ENCODE results near the gene LGALS8.
"Not testable (repeated sequence)": the region's sequence is repeated elsewhere in the genome, so short reads cannot be mapped to it uniquely, and the experiment has no call there.

Gene LGALS8

DNA sequence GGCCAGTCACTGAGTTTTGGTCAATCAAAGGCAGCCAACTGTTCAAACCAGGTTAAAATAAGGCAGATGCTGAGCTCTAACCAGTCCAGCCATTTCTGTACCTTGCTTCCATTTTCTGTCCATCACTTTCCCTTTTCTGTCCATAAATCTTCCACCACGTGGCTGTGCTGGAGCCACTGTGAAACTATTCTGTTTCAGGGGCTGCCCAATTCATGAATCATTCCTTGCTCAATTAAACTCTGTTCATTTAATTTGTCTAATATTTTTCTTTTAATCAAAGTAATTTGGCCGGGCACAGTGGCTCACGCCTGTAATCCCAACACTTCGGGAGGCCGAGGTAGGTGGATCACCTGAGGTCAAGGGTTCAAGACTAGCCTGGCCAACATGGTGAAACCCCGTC is 22.7 kb upstream of the LGALS8 start:
- Mint-ChIP-seq H3K27me3 (ENCODE audit: low read depth) (no peaks in the 10 kb centered on the region), H3K36me3 (ENCODE audit: low read depth) (no peaks in the 10 kb centered on the region), H3K4me3 (no peak overlapping the region), H3K27ac (no peak overlapping the region), H3K9me3 (no peaks in the 10 kb centered on the region), H3K4me1 (ENCODE audit: low read depth) (peaks cover 13% of the 10 kb centered on the region)

GRCh38 chr1:236502579-236502971 is 21.2 kb upstream of the LGALS8 start:
- H3K9me3 Mint-ChIP-seq = no peaks in the 10 kb centered on the region
- no peaks in the 10 kb centered on the region for H3K27me3 Mint-ChIP-seq (ENCODE audit: low read depth)
- no peaks in the 10 kb centered on the region for H3K36me3 Mint-ChIP-seq (ENCODE audit: low read depth)
- H3K4me3 Mint-ChIP-seq = peak overlapping the region; percentile 57
- H3K4me1 Mint-ChIP-seq (ENCODE audit: low read depth) = peaks cover 13% of the 10 kb centered on the region
- H3K27ac Mint-ChIP-seq = peak overlapping the region; percentile 68

DNA sequence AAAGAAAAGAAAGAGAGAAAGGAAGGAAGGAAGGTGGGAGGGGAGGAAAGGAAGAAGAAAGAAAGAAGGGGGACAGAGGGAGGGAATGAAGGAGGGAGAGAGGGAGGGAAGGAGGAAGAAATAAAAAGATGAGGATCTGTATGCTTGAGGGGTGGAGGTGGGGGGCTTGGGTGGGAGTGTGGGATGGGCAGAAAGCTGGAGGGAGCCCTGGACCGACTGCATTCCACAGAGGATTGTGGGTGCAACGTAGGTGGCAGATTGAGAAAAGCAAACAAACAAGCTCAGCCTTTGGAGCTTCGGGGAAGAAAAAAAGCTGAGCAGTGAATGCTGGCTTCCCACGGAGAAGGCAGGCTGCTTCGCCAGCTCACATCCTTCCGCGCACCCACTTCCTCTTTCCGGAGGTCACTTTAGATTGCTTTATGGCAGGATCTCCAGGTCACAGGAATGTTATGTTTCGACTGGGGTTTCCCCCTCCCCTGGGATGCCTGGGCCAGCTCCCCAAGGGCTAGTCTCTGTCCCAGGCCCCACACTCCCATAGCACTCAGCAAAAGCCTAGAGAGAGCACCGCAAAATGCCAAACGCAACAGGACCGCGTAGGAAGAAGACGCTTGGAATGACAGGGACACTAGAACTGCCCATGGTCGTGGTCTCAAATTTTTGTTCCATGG is 20.7 kb upstream of the LGALS8 start:
- peak overlapping the region; percentile 68 for H3K27ac Mint-ChIP-seq
- H3K4me3 Mint-ChIP-seq = peak overlapping the region; percentile 57
- H3K27me3 Mint-ChIP-seq (ENCODE audit: low read depth) = no peaks in the 10 kb centered on the region
- H3K36me3 Mint-ChIP-seq (ENCODE audit: low read depth) = no peaks in the 10 kb centered on the region
- H3K9me3 Mint-ChIP-seq = no peaks in the 10 kb centered on the region
- peaks cover 13% of the 10 kb centered on the region for H3K4me1 Mint-ChIP-seq (ENCODE audit: low read depth)

DNA sequence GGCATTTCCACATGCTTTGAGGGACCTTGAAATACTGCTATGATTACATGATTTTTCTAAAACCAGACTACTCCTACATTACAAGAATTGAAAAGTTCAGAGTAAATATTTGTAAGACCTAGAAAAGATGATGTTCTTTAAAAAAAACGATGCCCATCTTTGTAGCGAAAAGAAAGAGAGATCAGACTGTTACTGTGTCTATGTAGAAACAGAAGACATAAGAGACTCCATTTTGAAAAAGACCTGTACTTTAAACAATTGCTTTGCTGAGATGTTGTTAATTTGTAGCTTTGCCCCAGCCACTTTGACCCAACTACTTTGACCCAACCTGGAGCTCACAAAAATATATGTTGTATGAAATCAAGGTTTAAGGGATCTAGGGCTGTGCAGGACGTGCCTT is 19.4 kb upstream of the LGALS8 start:
- H3K4me1 Mint-ChIP-seq (ENCODE audit: low read depth) = peaks cover 21% of the 10 kb centered on the region
- H3K9me3 Mint-ChIP-seq; H3K36me3 Mint-ChIP-seq (ENCODE audit: low read depth): not testable (repeated sequence)

GRCh38 chr1:236507022-236507700 is 16.6 kb upstream of the LGALS8 start:
- Mint-ChIP-seq H3K36me3 (ENCODE audit: low read depth) (no peaks in the 10 kb centered on the region), H3K4me3 (no peak overlapping the region), H3K27me3 (ENCODE audit: low read depth) (peaks cover 10% of the 10 kb centered on the region), H3K9me3 (no peaks in the 10 kb centered on the region), H3K4me1 (ENCODE audit: low read depth) (peaks cover 21% of the 10 kb centered on the region), H3K27ac (no peak overlapping the region)

More for the DNA sequence above, 19.4 kb upstream of the LGALS8 start:
- H3K27ac Mint-ChIP-seq; H3K27me3 Mint-ChIP-seq (ENCODE audit: low read depth); H3K4me3 Mint-ChIP-seq: not testable (repeated sequence)

- Mint-ChIP-seq H3K9me3 (no peaks in the 10 kb centered on the region), H3K27ac (peak overlapping the region; percentile 33), H3K36me3 (ENCODE audit: low read depth) (no peaks in the 10 kb centered on the region), H3K4me1 (ENCODE audit: low read depth) (peaks cover 10% of the 10 kb centered on the region), H3K27me3 (ENCODE audit: low read depth) (peaks cover 13% of the 10 kb centered on the region), H3K4me3 (peak overlapping the region; percentile 50)
Measured at GRCh38 chr1:236508593-236509027, 15.2 kb upstream of the LGALS8 start.

- peaks cover 10% of the 10 kb centered on the region for H3K4me1 Mint-ChIP-seq (ENCODE audit: low read depth)
- no peaks in the 10 kb centered on the region for H3K36me3 Mint-ChIP-seq (ENCODE audit: low read depth)
- H3K27ac Mint-ChIP-seq = no peak overlapping the region
- no peak overlapping the region for H3K4me3 Mint-ChIP-seq
- no peaks in the 10 kb centered on the region for H3K9me3 Mint-ChIP-seq
- H3K27me3 Mint-ChIP-seq (ENCODE audit: low read depth) = peaks cover 13% of the 10 kb centered on the region
Measured at GRCh38 chr1:236509203-236509602, 14.6 kb upstream of the LGALS8 start.

DNA sequence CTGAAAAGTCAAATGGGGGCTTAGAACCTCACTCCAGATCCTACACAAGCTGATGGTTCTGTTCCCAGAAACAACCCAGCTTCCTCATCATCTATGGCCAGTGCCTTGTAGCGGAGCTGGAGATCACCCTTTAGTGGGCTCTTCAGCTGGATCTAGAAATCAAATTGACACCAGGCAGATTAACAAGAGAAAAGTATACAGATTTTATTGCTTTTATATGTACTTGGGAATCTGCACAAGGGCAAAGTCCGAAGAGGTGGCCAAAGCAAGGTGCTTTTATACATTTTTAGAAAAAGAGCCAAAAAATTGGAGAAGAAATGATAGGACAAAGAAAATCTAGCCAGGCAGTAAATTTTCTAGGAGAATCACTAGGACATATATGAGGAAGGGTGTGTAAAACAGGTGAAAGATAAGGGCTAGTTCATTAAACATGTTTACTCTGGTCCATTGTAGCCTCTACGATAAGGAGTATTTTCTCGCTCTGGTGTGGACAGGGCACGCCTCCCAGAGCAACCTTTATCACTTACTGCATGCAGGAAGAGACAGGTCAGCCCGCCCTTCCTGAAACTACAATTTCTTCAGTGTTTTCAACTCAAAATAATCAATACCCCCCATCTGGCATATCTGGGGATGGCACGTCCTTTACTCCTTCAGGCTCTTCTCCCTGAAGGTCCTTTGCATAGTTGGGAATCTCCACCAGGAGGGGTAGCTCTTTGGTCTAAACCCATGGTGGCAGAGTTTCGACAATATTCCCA is 14.0 kb upstream of the LGALS8 start:
- Mint-ChIP-seq H3K27me3 (ENCODE audit: low read depth) (peaks cover 13% of the 10 kb centered on the region), H3K27ac (no peak overlapping the region), H3K36me3 (ENCODE audit: low read depth) (no peaks in the 10 kb centered on the region), H3K4me3 (no peak overlapping the region), H3K9me3 (no peaks in the 10 kb centered on the region), H3K4me1 (ENCODE audit: low read depth) (peaks cover 10% of the 10 kb centered on the region)

DNA sequence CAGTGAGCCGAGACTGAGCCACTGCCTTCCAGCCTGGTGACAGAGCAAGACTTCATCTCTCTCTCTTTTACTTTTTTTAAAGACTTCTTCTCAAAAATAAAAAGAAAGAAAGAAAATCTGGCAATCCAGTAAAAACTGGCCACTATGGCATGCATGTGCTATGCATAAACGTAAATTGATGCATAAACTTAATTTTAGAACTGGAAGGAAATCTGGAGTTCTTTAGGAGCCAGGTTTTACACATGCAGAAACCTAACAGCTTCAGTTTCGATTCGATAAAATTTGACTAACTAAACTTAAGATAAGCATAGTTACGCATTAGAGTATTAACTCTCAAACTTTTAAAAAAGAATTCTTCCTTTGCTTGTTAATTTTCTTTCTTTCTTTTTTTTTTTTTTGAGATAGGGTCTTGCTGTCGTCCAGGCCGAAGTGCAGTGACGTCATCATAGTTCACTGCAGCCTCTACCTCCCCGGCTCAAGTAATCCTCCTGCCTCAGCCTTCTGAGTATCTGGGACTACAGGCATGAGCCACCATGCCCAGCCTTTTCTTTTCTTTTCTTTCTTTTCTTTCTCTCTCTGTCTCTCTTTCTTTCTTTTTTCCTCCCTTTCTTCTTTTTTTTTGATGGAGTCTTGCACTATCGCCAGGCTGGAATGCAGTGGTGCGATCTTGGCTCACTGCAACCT is 11.9 kb upstream of the LGALS8 start:
- H3K27ac Mint-ChIP-seq = no peak overlapping the region
- H3K4me1 Mint-ChIP-seq (ENCODE audit: low read depth) = peaks cover 25% of the 10 kb centered on the region
- no peak overlapping the region for H3K4me3 Mint-ChIP-seq
- H3K9me3 Mint-ChIP-seq = no peaks in the 10 kb centered on the region
- peaks cover 13% of the 10 kb centered on the region for H3K27me3 Mint-ChIP-seq (ENCODE audit: low read depth)
- no peaks in the 10 kb centered on the region for H3K36me3 Mint-ChIP-seq (ENCODE audit: low read depth)

GRCh38 chr1:236514703-236515442 is 8.9 kb upstream of the LGALS8 start:
- Mint-ChIP-seq H3K27ac (no peak overlapping the region), H3K4me3 (no peak overlapping the region), H3K27me3 (ENCODE audit: low read depth) (peaks cover 7% of the 10 kb centered on the region), H3K36me3 (ENCODE audit: low read depth) (no peaks in the 10 kb centered on the region), H3K9me3 (no peaks in the 10 kb centered on the region), H3K4me1 (ENCODE audit: low read depth) (peaks cover 26% of the 10 kb centered on the region)

DNA sequence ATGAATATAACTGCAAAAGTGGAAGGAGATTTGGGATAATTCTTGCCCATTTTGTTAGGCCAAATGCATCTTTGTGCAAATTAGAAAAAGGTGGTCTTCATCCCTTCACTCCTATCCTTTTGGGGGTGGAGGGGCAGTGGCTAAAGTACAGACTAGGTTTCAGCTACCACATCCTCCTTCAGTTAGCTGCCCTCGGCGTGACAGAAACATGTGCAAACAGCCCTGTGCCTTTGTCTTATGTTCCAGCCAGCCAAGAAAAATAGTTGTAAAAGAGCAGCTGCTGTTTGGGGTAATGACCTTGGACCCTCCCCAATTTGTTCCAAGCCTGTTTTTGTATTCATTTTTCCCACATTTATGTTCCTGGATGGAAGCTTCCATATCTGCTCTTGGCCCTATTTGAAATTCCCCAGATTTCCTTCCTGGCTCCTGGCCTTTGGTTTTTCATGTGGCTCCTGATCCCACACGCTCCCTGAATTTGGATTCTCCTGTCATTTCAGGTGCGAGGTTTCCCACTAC is 8.3 kb upstream of the LGALS8 start:
- H3K4me1 Mint-ChIP-seq (ENCODE audit: low read depth) = peaks cover 28% of the 10 kb centered on the region
- H3K4me3 Mint-ChIP-seq = peak overlapping the region; percentile 69
- peaks cover 3% of the 10 kb centered on the region for H3K36me3 Mint-ChIP-seq (ENCODE audit: low read depth)
- peak overlapping the region; percentile 27 for H3K27ac Mint-ChIP-seq
- H3K27me3 Mint-ChIP-seq (ENCODE audit: low read depth) = peaks cover 9% of the 10 kb centered on the region
- H3K9me3 Mint-ChIP-seq = no peaks in the 10 kb centered on the region

DNA sequence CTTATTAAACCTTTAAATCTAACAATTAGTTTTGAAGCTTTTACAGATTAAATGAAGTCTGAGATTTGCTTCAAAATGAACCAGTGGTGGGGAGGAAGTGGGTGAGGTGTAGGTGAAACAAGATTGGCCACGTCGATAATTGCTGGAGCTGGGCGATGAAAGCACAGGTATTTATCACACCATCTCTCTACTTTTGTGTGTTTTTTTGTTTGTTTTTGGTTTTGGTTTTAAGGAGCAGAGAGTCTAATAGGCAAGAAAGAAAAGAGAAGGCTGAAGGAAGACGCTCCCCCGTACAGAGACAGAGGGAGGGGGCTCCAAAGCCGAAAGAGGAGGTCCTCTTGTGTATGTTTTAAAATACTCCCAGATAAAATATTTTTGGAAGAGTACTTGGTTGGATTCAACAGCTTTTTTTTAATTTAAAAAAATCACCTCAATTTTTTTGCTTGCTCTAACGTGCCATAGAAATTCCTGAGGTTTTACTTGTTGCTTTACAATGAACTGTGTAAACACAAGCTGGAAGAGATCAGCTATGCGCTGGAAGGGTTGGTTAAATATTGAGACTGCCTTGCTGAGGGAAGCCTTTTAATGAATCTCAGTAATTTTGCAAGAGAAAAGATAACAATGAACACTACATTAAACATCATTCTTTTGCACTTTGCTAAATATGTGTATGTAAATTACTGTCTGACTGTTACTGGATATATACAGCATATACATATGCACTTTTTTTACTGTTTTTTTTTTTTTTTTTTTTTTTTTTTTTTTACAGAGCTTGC is 6.7 kb upstream of the LGALS8 start:
- Mint-ChIP-seq H3K4me1 (ENCODE audit: low read depth) (peaks cover 30% of the 10 kb centered on the region), H3K9me3 (no peaks in the 10 kb centered on the region), H3K27ac (peak overlapping the region; percentile 77), H3K4me3 (peak overlapping the region; percentile 69), H3K36me3 (ENCODE audit: low read depth) (peaks cover 10% of the 10 kb centered on the region), H3K27me3 (ENCODE audit: low read depth) (peaks cover 11% of the 10 kb centered on the region)

DNA sequence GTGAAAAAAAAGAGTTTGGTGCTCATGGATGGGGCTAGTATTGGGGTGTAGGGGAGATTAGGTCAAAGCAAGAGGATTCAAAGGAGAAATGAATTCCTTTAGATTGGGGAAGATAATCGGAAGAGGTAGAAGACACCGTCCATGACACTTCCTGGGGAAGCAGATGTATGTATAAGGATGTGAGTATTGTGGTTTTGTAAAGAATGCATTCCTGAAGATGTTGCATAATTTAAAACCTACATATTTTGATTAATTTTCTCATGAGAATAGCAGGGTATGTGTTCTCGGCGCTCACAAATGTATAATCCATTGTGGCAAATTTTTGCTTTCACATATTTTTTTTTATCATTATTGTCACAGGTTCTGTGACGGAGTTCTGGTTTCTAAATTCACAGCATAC is 5.5 kb upstream of the LGALS8 start:
- H3K4me1 Mint-ChIP-seq (ENCODE audit: low read depth) = peaks cover 39% of the 10 kb centered on the region
- H3K27me3 Mint-ChIP-seq (ENCODE audit: low read depth) = peaks cover 9% of the 10 kb centered on the region
- no peaks in the 10 kb centered on the region for H3K9me3 Mint-ChIP-seq
- no peak overlapping the region for H3K27ac Mint-ChIP-seq
- H3K4me3 Mint-ChIP-seq = no peak overlapping the region
- H3K36me3 Mint-ChIP-seq (ENCODE audit: low read depth) = peaks cover 13% of the 10 kb centered on the region
